ENCODE results near the gene CLCN2.

DNA sequence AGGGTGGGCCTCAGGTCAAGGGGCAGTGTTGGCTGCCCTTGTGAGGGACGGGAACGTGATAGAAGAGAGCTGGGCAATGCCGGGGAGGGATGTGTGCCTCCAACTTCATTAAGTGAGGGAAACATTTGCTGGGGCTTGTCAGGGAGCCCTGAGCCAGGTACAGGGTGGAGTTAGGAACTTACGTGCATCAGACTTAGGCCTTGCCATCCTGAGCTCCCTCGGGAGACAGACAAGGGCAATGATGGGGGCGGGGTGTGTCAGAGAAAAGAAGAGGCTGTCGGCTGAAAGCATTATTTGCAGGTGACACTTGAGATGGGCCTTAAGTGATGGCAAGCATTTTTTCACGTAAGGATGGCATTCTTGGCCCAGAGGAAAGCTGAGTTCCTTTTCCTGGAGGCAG is 22.4 kb downstream of the CLCN2 start:
- TF ChIP-seq CBX3 (IDR thresholded peaks at IDR 0.05; ENCODE audit: low read depth): no peak
- no peak for TF ChIP-seq POLR2A (IDR thresholded peaks at IDR 0.05; ENCODE audit: borderline replicate concordance, extremely low read depth, insufficient read depth, insufficient read length)
- no peak for TF ChIP-seq JUND (IDR thresholded peaks at IDR 0.05)
- TF ChIP-seq CTCF (IDR thresholded peaks at IDR 0.05 in 2 of 3, conservative IDR thresholded peaks at IDR 0.05 in 1 of 3; ENCODE audit: borderline replicate concordance in 1 of 3, insufficient read depth in 1 of 3, low read depth in 2 of 3, low read length in 2 of 3): no peak
- TF ChIP-seq TCF7L2 (IDR thresholded peaks at IDR 0.05; ENCODE audit: borderline replicate concordance, extremely low read depth, insufficient read depth, insufficient read length): no peak
- TF ChIP-seq POLR2AphosphoS5 (IDR thresholded peaks at IDR 0.05; ENCODE audit: low read depth, low read length): no peak
- no peak for TF ChIP-seq EZH2 (IDR thresholded peaks at IDR 0.05)
- no peak for TF ChIP-seq ZBTB33 (IDR thresholded peaks at IDR 0.05; ENCODE audit: extremely low read depth, insufficient replicate concordance, low read length)
- TF ChIP-seq EGR1 (IDR thresholded peaks at IDR 0.05; ENCODE audit: low read depth): no peak
- TF ChIP-seq ZFX (IDR thresholded peaks at IDR 0.05): no peak
- no peak for TF ChIP-seq SIN3A (IDR thresholded peaks at IDR 0.05; ENCODE audit: low read depth)
- no peak for TF ChIP-seq EZH2phosphoT487 (IDR thresholded peaks at IDR 0.05; ENCODE audit: borderline replicate concordance)
- TF ChIP-seq YY1 (IDR thresholded peaks at IDR 0.05; ENCODE audit: extremely low read depth, insufficient replicate concordance, low read depth, low read length): no peak
